GM12878 (cell line): Measurements from ENCODE around the gene CALD1. TPM values are rescaled to one million over a fixed set of nuclear protein-coding genes. Genes with fewer than 3 reads are reported as not detected.

Experiments
- ATAC-seq: fragments of 200-7000 bp; cut with Tn5 transposase; 3 replicates; pipeline ENCODE4 v1.9.1; 2020; ENCODE audit warnings: mild to moderate bottlenecking, moderate library complexity
- BruUV-seq: library from RNA; stranded (reverse); fragments of 400-500 nt; replicated peaks from 2 replicates; lab custom pipeline; 2021; lab: Mats Ljungman, UMichigan
- CTCF ChIA-PET: fragments of 300-600 bp; sonication (Branson Sonifier 250); formaldehyde crosslinking; extraction: SDS; loops from one replicate; lab custom pipeline; 2021; ENCODE audit warnings: inconsistent platforms; lab: Yijun Ruan, JAX
- POLR2A ChIA-PET: fragments of 350-600 bp; formaldehyde crosslinking; extraction: SDS; loops from one replicate; lab custom pipeline; 2021; ENCODE audit warnings: inconsistent platforms; lab: Charles Lee
- RAD21 ChIA-PET: fragments of 300-600 bp; sonication (Branson Sonifier 250); formaldehyde crosslinking; loops from one replicate; lab custom pipeline; 2023; ENCODE audit warnings: antibody characterized with exemption; ENCODE audit not compliant: unreplicated experiment; lab: Charles Lee
- SMC1A ChIA-PET: fragments of 300-600 bp; sonication (Branson Sonifier 250); formaldehyde crosslinking; loops from one replicate; lab custom pipeline; 2023; ENCODE audit not compliant: unreplicated experiment, uncharacterized antibody; lab: Charles Lee
- DNase-seq: peaks from one replicate; pipeline ENCODE4 v3.0.0-alpha.2; 2011; ENCODE audit warnings: low read depth, low spot score
- FAIRE-seq: peaks from 3 replicates; lab custom pipeline; 2011; peaks lifted over from hg19 to GRCh38; lab: Jason Lieb, UNC
- H2AFZ ChIP-seq: 2 replicates; pipeline ENCODE4 v1.6.0; 2011; ENCODE audit warnings: low read depth, low read length, control low read depth; ENCODE audit not compliant: control insufficient read depth
- H3K27ac ChIP-seq: 2 replicates; pipeline ENCODE4 v1.5.1; 2011; ENCODE audit warnings: control low read depth; ENCODE audit not compliant: control insufficient read depth, insufficient read depth
- H3K27me3 ChIP-seq, 2 experiments: replicated peaks in 1 of 2; 2 replicates each; pipeline versions ENCODE4 v1.6.0 to v1.6.1; 2011; ENCODE audit warnings: low read length in 1 of 2; ENCODE audit not compliant: control insufficient read depth in 2 of 2, insufficient read depth in 2 of 2
- H3K36me3 ChIP-seq, 2 experiments: 2 replicates each; pipeline ENCODE4 v1.5.1; 2011; ENCODE audit warnings: low read length in 1 of 2; ENCODE audit not compliant: control insufficient read depth in 2 of 2, insufficient read depth in 2 of 2
- H3K4me1 ChIP-seq: 2 replicates; pipeline ENCODE4 v1.6.1; 2011; ENCODE audit warnings: mild to moderate bottlenecking, low read length, moderate library complexity, mixed read lengths; ENCODE audit not compliant: control insufficient read depth, insufficient read depth
- H3K4me2 ChIP-seq: 2 replicates; pipeline ENCODE4 v1.6.0; 2011; ENCODE audit warnings: control low read depth; ENCODE audit not compliant: control insufficient read depth, insufficient read depth
- H3K4me3 ChIP-seq: fragments of 200-600 bp; sonication (generic); 2 replicates; pipeline ENCODE4 v1.5.1; 2016
- H3K79me2 ChIP-seq: 2 replicates; pipeline ENCODE4 v1.6.0; 2011; ENCODE audit warnings: low read length; ENCODE audit not compliant: control insufficient read depth, insufficient read depth
- H3K9ac ChIP-seq: 2 replicates; pipeline ENCODE4 v1.8.0; 2011; ENCODE audit warnings: low read length, control low read depth, mixed read lengths; ENCODE audit not compliant: control insufficient read depth, insufficient read depth
- H3K9me3 ChIP-seq: replicated peaks from 3 replicates; pipeline ENCODE4 v1.5.1; 2011; ENCODE audit warnings: mild to moderate bottlenecking, low read length; ENCODE audit not compliant: control insufficient read depth, insufficient read depth
- H4K20me1 ChIP-seq: 2 replicates; pipeline ENCODE4 v1.6.0; 2011; ENCODE audit not compliant: control insufficient read depth, insufficient read depth
- BCL11A ChIP-seq: IDR thresholded peaks from 2 replicates; pipeline ENCODE4 v1.6.1; 2011; ENCODE audit warnings: low read depth, low read length
- EED ChIP-seq: sonication (generic); IDR thresholded peaks from 2 replicates; pipeline ENCODE4 v1.6.1; 2016; ENCODE audit warnings: antibody characterized with exemption, low read depth
- FOS ChIP-seq: IDR thresholded peaks from 3 replicates; pipeline ENCODE4 v1.6.1; 2011; ENCODE audit warnings: borderline replicate concordance; ENCODE audit not compliant: insufficient read length; ENCODE audit errors: extremely low read depth
- FOXM1 ChIP-seq: IDR thresholded peaks from 2 replicates; pipeline ENCODE4 v1.6.1; 2012; ENCODE audit warnings: low read depth, mild to moderate bottlenecking, inconsistent platforms, low read length, moderate library complexity
- HCFC1 ChIP-seq: fragments of 150-350 bp; IDR thresholded peaks from 2 replicates; pipeline ENCODE4 v1.6.1; 2014; ENCODE audit warnings: low read length
- PAX5 ChIP-seq: IDR thresholded peaks from 2 replicates; pipeline ENCODE4 v1.6.1; 2011; ENCODE audit warnings: low read depth, low read length, borderline replicate concordance
- RAD51 ChIP-seq: fragments of 450-650 bp; IDR thresholded peaks from 2 replicates; pipeline ENCODE4 v1.6.1; 2016; ENCODE audit warnings: moderate library complexity, mild to moderate bottlenecking, inconsistent platforms
- SMAD1 ChIP-seq: fragments of 450-650 bp; IDR thresholded peaks from 2 replicates; pipeline ENCODE4 v1.6.1; 2018; ENCODE audit warnings: mild to moderate bottlenecking, low read depth; ENCODE audit not compliant: partially characterized antibody
- SRF ChIP-seq, 2 experiments: IDR thresholded peaks; 2 replicates each; pipeline ENCODE4 v1.6.1; 2011; ENCODE audit warnings: low read depth in 2 of 2, low read length in 2 of 2, mild to moderate bottlenecking in 1 of 2, moderate library complexity in 1 of 2
- YBX1 ChIP-seq: fragments of 450-650 bp; IDR thresholded peaks from 2 replicates; pipeline ENCODE4 v1.6.1; 2016; ENCODE audit warnings: antibody characterized with exemption
- ZNF622 ChIP-seq: fragments of 450-650 bp; IDR thresholded peaks from 2 replicates; pipeline ENCODE4 v1.6.1; 2017; ENCODE audit warnings: mild to moderate bottlenecking, inconsistent platforms
- WGBS: methylation state at CpG from one replicate; pipeline ENCODE4 v1.1.6; 2016; ENCODE audit warnings: low lambda C conversion rate; ENCODE audit not compliant: insufficient replicate concordance, insufficient coverage; ENCODE audit errors: missing lambda C conversion rate; 5-methylcytosine and 5-hydroxymethylcytosine counted together
- in situ Hi-C: fragments of 300-500 bp; cut with MboI; formaldehyde crosslinking; loops from 9 replicates; pipeline ENCODE4 v1.14.3; 2018; ENCODE audit warnings: mixed read lengths
- intact Hi-C: fragments of 100-400 bp; cut with micrococcal nuclease; formaldehyde crosslinking; loops from one replicate; pipeline ENCODE4 v1.14.2; 2022; ENCODE audit not compliant: unreplicated experiment
- polyA plus RNA-seq, 11 experiments: library from polyadenylated mRNA; depleted of rRNA in 4 of 11; unstranded in 6 of 11; stranded (reverse) in 5 of 11; fragments of >200 nt; fragmentation: Nextera tagmentation in 4 of 11; fragmentation: Illumina TruSeq in 1 of 11; extraction: Ambion mirVana in 4 of 11; extraction: Trizol in 1 of 11; gene quantifications; 1 replicate in 1 of 11; 2 replicates in 10 of 11; pipeline versions ENCODE4 v1.2.1 to v1.2.3, GENCODE V29; 2011 to 2016; ENCODE audit warnings: inconsistent platforms in 2 of 11, missing spikeins in 2 of 11, low read depth in 1 of 11
- total RNA-seq, 4 experiments: library from RNA; depleted of rRNA in 3 of 4; stranded (reverse); fragments of >200 nt in 3 of 4; fragmentation: Illumina TruSeq in 1 of 4; extraction: Trizol in 1 of 4; gene quantifications; 2 replicates each; pipeline versions ENCODE4 v1.2.1 to v1.2.3, GENCODE V29; 2013 to 2021
- TF ChIP-seq, protein P1 (sequence below): IDR thresholded peaks from 2 replicates; pipeline ENCODE4 v1.6.1; 2012; ENCODE audit warnings: mild to moderate bottlenecking, low read depth, low read length
- TF ChIP-seq, protein P2 (sequence below): fragments of 450-650 bp; IDR thresholded peaks from 2 replicates; pipeline ENCODE4 v1.6.1; 2014; ENCODE audit warnings: mild to moderate bottlenecking
- TF ChIP-seq, protein P3 (sequence below): fragments of 450-650 bp; formaldehyde crosslinking; IDR thresholded peaks from 2 replicates; pipeline ENCODE4 v1.5.0; 2022; ENCODE audit warnings: mild to moderate bottlenecking, missing genetic modification characterization
- TF ChIP-seq, protein P4 (sequence below): IDR thresholded peaks from 2 replicates; pipeline ENCODE4 v1.6.1; 2011; ENCODE audit warnings: borderline replicate concordance, low read depth, mild to moderate bottlenecking, moderate library complexity, mixed read lengths, low read length; ENCODE audit not compliant: insufficient read depth; ENCODE audit errors: extremely low read length

Gene CALD1
- total and polyA plus RNA-seq, 10 of the 15 experiments (the other 5 are each of a cell fraction or from before 2014, with no cell fraction given), result 0.03 to 1.3 (median 0.22) TPM

DNA sequence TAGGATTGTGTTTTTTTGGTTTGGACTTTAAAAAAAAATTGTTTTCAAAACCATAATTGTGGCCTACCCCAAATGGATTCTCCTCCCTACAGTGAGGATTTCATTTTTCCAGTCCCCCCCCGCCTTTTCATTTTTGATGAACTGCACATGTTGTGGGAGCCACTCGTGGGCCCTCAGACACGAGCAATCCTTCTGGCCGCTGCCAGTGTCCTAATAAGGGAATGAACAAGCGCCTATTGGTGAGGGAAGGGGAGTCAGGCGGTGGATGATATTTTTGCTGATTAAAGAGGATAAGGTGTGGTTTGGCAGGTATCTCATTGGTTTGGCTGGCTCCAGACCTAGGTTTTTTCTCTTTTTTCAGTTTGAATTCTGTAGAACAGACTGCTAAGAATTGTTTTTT is 128.2 kb downstream of the CALD1 start:
- ChIA-PET RAD21 (interaction anchor here (0.8 kb wide), 1 partner anchor 35 kb away, joined by 3 read pairs; no protein-coding TSS in a partner anchor), SMC1A (no interaction called here), CTCF (no interaction called here), POLR2A (interaction anchor here (1.1 to 1.6 kb wide), 2 partner anchors 8 to 13 kb away, joined by 3 to 6 read pairs; no protein-coding TSS in a partner anchor)
- no peak overlapping the region for H3K27ac ChIP-seq
- no peak for ATAC-seq
- intact Hi-C loops, result no loop called here
- no peaks in the 10 kb centered on the region for H4K20me1 ChIP-seq
- 59% methylated on average over 6 of the region's 6 CpGs for WGBS
- BruUV-seq, result no TSS peak
- H3K9ac ChIP-seq, result no peak overlapping the region
- H3K27me3 ChIP-seq, result no peaks in the 10 kb centered on the region
- H3K4me2 ChIP-seq, result no peak overlapping the region
- H3K4me1 ChIP-seq, result peaks cover 4% of the 10 kb centered on the region; the same call in 1 of the 2 replicates
- DNase-seq, result no peak
- no peaks in the 10 kb centered on the region for H3K9me3 ChIP-seq
- no peaks in the 10 kb centered on the region for H3K36me3 ChIP-seq
- TF ChIP-seq EED, result no peak
- no peak for TF ChIP-seq BCL11A
- TF ChIP-seq, protein P1, sequence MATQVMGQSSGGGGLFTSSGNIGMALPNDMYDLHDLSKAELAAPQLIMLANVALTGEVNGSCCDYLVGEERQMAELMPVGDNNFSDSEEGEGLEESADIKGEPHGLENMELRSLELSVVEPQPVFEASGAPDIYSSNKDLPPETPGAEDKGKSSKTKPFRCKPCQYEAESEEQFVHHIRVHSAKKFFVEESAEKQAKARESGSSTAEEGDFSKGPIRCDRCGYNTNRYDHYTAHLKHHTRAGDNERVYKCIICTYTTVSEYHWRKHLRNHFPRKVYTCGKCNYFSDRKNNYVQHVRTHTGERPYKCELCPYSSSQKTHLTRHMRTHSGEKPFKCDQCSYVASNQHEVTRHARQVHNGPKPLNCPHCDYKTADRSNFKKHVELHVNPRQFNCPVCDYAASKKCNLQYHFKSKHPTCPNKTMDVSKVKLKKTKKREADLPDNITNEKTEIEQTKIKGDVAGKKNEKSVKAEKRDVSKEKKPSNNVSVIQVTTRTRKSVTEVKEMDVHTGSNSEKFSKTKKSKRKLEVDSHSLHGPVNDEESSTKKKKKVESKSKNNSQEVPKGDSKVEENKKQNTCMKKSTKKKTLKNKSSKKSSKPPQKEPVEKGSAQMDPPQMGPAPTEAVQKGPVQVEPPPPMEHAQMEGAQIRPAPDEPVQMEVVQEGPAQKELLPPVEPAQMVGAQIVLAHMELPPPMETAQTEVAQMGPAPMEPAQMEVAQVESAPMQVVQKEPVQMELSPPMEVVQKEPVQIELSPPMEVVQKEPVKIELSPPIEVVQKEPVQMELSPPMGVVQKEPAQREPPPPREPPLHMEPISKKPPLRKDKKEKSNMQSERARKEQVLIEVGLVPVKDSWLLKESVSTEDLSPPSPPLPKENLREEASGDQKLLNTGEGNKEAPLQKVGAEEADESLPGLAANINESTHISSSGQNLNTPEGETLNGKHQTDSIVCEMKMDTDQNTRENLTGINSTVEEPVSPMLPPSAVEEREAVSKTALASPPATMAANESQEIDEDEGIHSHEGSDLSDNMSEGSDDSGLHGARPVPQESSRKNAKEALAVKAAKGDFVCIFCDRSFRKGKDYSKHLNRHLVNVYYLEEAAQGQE, result no peak
- TF ChIP-seq ZNF622, result no peak
- TF ChIP-seq FOXM1, result no peak
- no peak for TF ChIP-seq PAX5
- no peak for TF ChIP-seq HCFC1
- TF ChIP-seq, protein P2, sequence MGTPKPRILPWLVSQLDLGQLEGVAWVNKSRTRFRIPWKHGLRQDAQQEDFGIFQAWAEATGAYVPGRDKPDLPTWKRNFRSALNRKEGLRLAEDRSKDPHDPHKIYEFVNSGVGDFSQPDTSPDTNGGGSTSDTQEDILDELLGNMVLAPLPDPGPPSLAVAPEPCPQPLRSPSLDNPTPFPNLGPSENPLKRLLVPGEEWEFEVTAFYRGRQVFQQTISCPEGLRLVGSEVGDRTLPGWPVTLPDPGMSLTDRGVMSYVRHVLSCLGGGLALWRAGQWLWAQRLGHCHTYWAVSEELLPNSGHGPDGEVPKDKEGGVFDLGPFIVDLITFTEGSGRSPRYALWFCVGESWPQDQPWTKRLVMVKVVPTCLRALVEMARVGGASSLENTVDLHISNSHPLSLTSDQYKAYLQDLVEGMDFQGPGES, result no peak
- no peak for TF ChIP-seq SRF (IDR thresholded peaks at IDR 0.05; ENCODE audit: low read depth in 2 of 2, low read length in 2 of 2)
- no peak for TF ChIP-seq SMAD1
- TF ChIP-seq, protein P3, sequence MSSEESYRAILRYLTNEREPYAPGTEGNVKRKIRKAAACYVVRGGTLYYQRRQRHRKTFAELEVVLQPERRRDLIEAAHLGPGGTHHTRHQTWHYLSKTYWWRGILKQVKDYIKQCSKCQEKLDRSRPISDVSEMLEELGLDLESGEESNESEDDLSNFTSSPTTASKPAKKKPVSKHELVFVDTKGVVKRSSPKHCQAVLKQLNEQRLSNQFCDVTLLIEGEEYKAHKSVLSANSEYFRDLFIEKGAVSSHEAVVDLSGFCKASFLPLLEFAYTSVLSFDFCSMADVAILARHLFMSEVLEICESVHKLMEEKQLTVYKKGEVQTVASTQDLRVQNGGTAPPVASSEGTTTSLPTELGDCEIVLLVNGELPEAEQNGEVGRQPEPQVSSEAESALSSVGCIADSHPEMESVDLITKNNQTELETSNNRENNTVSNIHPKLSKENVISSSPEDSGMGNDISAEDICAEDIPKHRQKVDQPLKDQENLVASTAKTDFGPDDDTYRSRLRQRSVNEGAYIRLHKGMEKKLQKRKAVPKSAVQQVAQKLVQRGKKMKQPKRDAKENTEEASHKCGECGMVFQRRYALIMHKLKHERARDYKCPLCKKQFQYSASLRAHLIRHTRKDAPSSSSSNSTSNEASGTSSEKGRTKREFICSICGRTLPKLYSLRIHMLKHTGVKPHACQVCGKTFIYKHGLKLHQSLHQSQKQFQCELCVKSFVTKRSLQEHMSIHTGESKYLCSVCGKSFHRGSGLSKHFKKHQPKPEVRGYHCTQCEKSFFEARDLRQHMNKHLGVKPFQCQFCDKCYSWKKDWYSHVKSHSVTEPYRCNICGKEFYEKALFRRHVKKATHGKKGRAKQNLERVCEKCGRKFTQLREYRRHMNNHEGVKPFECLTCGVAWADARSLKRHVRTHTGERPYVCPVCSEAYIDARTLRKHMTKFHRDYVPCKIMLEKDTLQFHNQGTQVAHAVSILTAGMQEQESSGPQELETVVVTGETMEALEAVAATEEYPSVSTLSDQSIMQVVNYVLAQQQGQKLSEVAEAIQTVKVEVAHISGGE, result no peak
- TF ChIP-seq RAD51, result no peak
- no peak for TF ChIP-seq YBX1
- no peak for TF ChIP-seq FOS
- TF ChIP-seq, protein P4, sequence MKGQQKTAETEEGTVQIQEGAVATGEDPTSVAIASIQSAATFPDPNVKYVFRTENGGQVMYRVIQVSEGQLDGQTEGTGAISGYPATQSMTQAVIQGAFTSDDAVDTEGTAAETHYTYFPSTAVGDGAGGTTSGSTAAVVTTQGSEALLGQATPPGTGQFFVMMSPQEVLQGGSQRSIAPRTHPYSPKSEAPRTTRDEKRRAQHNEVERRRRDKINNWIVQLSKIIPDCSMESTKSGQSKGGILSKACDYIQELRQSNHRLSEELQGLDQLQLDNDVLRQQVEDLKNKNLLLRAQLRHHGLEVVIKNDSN, result no peak
- no peak overlapping the region for H3K4me3 ChIP-seq
- H2AFZ ChIP-seq, result no peak overlapping the region
- no peak for FAIRE-seq
- in situ Hi-C loops, result no loop called here
- H3K79me2 ChIP-seq, result no peaks in the 10 kb centered on the region
